Left lung (tissue), 10 donors: Measurements from ENCODE around the gene VWDE. TPM values are rescaled to one million over a fixed set of nuclear protein-coding genes. Genes with fewer than 3 reads are reported as not detected.

ENCODE experiments used
- ATAC-seq: fragments of 200-7000 bp; cut with Tn5 transposase; one replicate; pipeline ENCODE4 v1.9.1; 2020; ENCODE audit warnings: moderate library complexity
- DNase-seq, 4 donors: peaks; one replicate each; pipeline ENCODE4 v3.0.0-alpha.2; 2013 to 2020
- H3K27ac ChIP-seq, 2 donors: fragments of 200-600 bp; sonication (generic) in 1 of 2; one replicate each; pipeline versions ENCODE4 v1.5.0 to v1.8.0; 2020 to 2021
- H3K27me3 ChIP-seq, 2 donors: fragments of 200-600 bp; sonication (generic) in 1 of 2; one replicate each; pipeline versions ENCODE4 v1.5.0 to v1.8.0; 2020 to 2021
- H3K36me3 ChIP-seq, 2 donors: fragments of 200-600 bp; sonication (generic) in 1 of 2; one replicate each; pipeline versions ENCODE4 v1.5.0 to v1.8.0; 2020 to 2021
- H3K4me1 ChIP-seq, 2 donors: fragments of 200-600 bp; one replicate each; pipeline ENCODE4 v1.8.0; 2021
- H3K4me3 ChIP-seq, 2 donors: fragments of 200-600 bp; sonication (generic) in 1 of 2; one replicate each; pipeline versions ENCODE4 v1.5.0 to v1.8.0; 2020 to 2021; ENCODE audit warnings: mild to moderate bottlenecking in 1 of 2
- H3K9me3 ChIP-seq, 2 donors: fragments of 200-600 bp; sonication (generic) in 1 of 2; one replicate each; pipeline versions ENCODE4 v1.5.0 to v1.8.0; 2020 to 2021
- intact Hi-C, 2 donors: fragments of 100-400 bp; cut with DNase I; formaldehyde crosslinking; loops; one replicate each; pipeline versions ENCODE4 v1.11.2 to v1.14.2; 2022
- polyA plus RNA-seq, 6 donors: library from polyadenylated mRNA; unstranded; fragments of 120-200 nt; gene quantifications; one replicate each; pipeline ENCODE4 v1.2.1, GENCODE V29; 2013; ENCODE audit not compliant: insufficient read length in 6 of 6
- total RNA-seq, 2 donors: library from RNA; stranded (reverse); fragmentation: NEBNext Ultra II Directional; extraction: Animal tissue kit (Norgen Biotek cat#: 25700); gene quantifications; one replicate each; pipeline ENCODE4 v1.2.1, GENCODE V29; 2021
- TF ChIP-seq, protein P1 (sequence below), 2 donors: fragments of 200-600 bp; sonication (generic) in 1 of 2; IDR thresholded peaks; one replicate each; pipeline versions ENCODE4 v1.5.0 to v1.8.0; 2021; ENCODE audit warnings: antibody characterized with exemption in 2 of 2
- donor health status: DM: no; HTN: yes; CAD: no.
- donor health status: DM: no; HTN: no; CAD: no.

VWDE gene
- total and polyA plus RNA-seq, 8 donors: 1.5 to 6.1 (median 3.6) TPM

DNA sequence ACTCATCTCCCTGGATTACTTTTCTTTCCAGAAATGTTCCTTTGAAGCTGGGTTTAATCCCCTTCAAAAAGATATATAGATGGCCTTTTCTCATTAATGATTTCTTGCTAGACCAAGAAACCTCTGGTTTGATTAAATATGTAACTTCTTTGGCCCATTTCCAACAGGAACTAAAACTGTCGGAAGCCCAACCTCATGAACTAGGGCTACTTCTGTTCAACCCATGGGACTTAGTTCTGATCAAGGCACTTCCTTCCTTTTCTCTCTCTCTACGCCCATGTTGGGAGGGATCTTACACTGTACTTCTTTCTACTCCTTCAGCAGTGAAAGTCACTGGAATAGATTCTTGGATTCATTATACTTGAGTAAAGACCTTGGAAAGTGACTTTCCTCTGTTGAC lies 109.0 kb downstream of the VWDE start:
- Histone ChIP-seq H3K27ac (no peak overlapping the region), H3K9me3 (peaks cover 0 to 24% of the 10 kb centered on the region in 2 donors), H3K27me3 (no peaks in the 10 kb centered on the region), H3K36me3 (no peaks in the 10 kb centered on the region), H3K4me3 (no peak overlapping the region), H3K4me1 (no peaks in the 10 kb centered on the region)
- DNase-seq (no peak), ATAC-seq (no peak)
- TF ChIP-seq, protein P1, sequence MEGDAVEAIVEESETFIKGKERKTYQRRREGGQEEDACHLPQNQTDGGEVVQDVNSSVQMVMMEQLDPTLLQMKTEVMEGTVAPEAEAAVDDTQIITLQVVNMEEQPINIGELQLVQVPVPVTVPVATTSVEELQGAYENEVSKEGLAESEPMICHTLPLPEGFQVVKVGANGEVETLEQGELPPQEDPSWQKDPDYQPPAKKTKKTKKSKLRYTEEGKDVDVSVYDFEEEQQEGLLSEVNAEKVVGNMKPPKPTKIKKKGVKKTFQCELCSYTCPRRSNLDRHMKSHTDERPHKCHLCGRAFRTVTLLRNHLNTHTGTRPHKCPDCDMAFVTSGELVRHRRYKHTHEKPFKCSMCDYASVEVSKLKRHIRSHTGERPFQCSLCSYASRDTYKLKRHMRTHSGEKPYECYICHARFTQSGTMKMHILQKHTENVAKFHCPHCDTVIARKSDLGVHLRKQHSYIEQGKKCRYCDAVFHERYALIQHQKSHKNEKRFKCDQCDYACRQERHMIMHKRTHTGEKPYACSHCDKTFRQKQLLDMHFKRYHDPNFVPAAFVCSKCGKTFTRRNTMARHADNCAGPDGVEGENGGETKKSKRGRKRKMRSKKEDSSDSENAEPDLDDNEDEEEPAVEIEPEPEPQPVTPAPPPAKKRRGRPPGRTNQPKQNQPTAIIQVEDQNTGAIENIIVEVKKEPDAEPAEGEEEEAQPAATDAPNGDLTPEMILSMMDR (IDR thresholded peaks at IDR 0.05): no peak
- intact Hi-C loops: no loop called here

DNA sequence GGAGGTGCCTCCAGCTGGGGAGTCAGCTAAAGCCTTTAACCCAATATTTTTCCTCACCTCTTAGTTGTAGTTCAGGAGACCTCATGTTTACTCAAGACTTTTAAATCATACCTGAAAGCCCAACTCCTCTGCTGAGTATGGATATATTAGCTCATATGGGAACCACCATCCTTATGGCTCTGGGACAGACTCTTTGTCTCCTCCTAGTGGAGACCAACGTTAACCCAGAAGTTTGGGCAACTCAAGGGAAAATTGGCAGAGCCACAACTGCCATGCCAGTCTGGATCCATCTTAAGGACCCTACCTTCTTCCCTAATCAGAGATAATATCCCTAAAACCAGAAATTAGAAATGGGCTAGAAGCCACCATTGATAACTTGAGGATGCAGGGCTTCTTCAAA lies 111.8 kb downstream of the VWDE start:
- ATAC-seq (no peak), DNase-seq (no peak)
- no peaks in the 10 kb centered on the region for H3K27me3 ChIP-seq
- TF ChIP-seq, protein P1 (IDR thresholded peaks at IDR 0.05): no peak
- H3K4me1 ChIP-seq: no peaks in the 10 kb centered on the region
- H3K4me3 ChIP-seq: no peak overlapping the region
- no peak overlapping the region for H3K27ac ChIP-seq
- no peaks in the 10 kb centered on the region for H3K36me3 ChIP-seq
- intact Hi-C loops: no loop called here
- peaks cover 0 to 29% of the 10 kb centered on the region in 2 donors for H3K9me3 ChIP-seq

DNA sequence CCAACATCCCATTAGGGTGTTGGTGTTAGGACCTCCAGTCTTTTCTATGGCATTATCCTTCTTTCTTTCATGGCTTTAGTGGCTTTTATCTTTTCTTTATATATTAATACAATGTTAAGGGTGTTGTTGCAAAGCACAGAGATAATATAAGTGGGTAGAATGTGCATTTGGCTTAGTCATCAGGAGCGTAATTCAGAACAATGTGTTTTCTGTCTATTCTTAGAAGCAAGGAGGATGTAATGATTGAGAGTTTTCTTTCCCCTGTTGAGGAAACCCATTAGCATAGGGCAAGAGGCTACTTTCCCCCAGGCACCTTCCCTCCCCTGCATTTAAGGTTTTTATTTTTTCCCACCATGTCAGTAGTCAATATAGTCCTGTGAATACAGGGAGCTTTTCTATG lies 112.9 kb downstream of the VWDE start:
- Histone ChIP-seq H3K27ac (no peak overlapping the region), H3K27me3 (no peaks in the 10 kb centered on the region), H3K4me3 (no peak overlapping the region), H3K4me1 (no peaks in the 10 kb centered on the region), H3K9me3 (peaks cover 0 to 29% of the 10 kb centered on the region in 2 donors), H3K36me3 (no peaks in the 10 kb centered on the region)
- TF ChIP-seq, protein P1 (IDR thresholded peaks at IDR 0.05): no peak
- no peak for DNase-seq
- intact Hi-C loops: no loop called here
- no peak for ATAC-seq

DNA sequence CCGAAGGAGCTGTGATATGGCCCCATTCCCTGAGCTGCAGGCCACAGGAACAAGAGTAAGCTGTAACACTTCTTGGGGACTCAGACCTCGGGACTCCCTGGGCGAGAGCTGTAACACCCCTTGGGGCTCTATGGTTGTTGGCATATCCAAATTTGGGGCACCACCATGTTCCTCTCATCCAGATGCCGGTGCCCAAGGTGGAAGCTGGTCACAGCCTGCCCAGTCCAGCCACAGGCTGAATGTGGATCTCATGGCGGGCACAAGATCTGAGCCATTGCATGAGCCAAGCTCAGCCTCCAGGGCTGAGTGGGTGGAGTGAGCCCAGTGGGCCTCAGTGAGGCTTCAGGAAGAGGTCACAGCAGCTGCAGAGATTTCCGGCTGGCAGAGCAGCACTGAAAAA lies 113.7 kb downstream of the VWDE start:
- ATAC-seq: no peak
- TF ChIP-seq, protein P1 (IDR thresholded peaks at IDR 0.05): no peak
- no peaks in the 10 kb centered on the region for H3K36me3 ChIP-seq
- DNase-seq: no peak
- H3K4me3 ChIP-seq: no peak overlapping the region
- H3K9me3 ChIP-seq: peaks cover 0 to 29% of the 10 kb centered on the region in 2 donors
- intact Hi-C loops: no loop called here
- H3K27ac ChIP-seq: no peak overlapping the region
- no peaks in the 10 kb centered on the region for H3K4me1 ChIP-seq
- H3K27me3 ChIP-seq: no peaks in the 10 kb centered on the region

DNA sequence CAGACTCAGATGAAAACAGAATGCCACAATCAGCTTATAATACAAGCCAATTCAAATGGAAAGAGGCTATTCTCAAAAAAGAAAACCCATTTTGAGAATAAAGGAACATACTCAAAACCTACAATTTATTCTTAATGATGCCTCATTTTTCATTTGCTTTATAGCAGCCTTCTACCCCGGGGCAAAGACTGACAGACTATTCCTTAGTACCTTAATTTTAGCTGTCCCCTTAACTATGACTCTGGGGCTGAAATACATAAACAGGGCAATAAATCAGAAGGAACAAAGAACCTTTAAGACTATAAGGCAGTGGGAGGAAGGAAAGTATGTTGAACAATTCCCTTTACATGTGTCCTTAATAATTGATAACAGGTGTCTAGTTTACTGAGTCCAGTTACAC lies 115.8 kb downstream of the VWDE start:
- intact Hi-C loops: no loop called here
- TF ChIP-seq, protein P1 (IDR thresholded peaks at IDR 0.05): no peak

More for the DNA sequence above, 115.8 kb downstream of the VWDE start:
- Histone ChIP-seq H3K4me3 (no peak overlapping the region), H3K4me1 (no peaks in the 10 kb centered on the region), H3K27me3 (no peaks in the 10 kb centered on the region), H3K36me3 (no peaks in the 10 kb centered on the region), H3K27ac (no peak overlapping the region), H3K9me3 (peaks cover 0 to 29% of the 10 kb centered on the region in 2 donors)
- ATAC-seq: no peak
- DNase-seq: no peak
